ENCODE measurements around the gene PPP1R14C.
"Not testable (repeated sequence)": the region's sequence is repeated elsewhere in the genome, so short reads cannot be mapped to it uniquely, and the experiment has no call there.

PPP1R14C gene, protein sequence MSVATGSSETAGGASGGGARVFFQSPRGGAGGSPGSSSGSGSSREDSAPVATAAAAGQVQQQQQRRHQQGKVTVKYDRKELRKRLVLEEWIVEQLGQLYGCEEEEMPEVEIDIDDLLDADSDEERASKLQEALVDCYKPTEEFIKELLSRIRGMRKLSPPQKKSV

DNA sequence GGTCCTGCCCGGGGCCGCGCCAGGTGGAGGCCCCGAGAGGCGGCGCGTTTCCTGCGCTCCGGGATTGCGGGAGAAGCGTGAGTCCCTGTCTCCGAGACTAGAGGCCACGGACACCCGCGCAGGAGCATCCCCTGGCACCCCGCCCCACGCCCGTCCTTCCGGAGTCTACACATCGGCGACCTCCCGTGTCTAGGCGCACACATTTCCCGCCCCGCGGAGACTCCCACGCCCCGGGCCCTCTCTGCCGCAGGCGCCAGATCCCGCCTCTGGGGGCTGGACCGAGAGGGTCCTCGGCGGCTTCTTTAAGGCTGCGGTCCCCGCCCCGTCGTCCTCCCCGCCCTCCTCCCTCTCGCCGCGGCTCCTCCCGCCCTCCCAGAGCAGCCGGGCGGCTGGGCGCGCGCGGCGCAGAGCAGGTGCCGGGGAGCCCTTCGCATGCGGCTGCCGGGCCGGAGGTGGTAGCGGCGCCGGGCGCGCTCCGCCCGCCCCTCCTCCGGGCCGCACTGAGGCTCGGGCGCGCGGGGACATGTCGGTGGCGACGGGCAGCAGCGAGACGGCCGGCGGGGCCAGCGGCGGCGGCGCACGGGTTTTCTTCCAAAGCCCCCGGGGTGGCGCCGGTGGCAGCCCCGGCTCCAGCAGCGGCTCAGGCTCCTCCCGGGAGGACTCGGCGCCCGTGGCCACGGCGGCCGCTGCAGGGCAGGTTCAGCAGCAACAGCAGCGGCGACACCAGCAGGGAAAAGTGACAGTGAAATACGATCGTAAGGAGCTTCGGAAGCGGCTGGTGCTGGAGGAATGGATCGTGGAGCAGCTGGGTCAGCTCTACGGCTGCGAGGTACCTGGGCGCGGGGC lies at the start of gene PPP1R14C:
TSS of gene PPP1R14C (plus strand) at position 375 of the 846 bp plus-strand sequence. CDS start at position 524, 149 bp downstream.
- DNase-seq = no peak

DNA sequence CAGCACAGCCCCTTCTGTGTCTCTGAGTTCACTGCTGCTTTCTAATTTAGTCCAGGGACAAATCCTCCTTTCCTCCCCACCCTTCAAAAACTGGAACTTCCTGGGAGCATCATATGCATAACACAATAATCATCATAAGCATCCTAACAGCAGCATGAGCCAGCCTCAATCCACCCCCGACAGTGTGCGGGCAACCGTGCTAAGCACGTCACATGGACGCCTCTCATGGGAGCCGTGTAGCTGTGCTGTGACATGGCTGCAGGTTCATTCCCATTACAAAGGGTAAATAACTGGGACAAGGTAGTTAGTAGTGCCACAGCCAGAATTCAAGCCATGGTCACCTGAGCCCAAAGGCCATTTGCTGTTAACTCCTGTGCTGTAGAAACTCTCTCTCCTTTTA lies 49.4 kb upstream of the PPP1R14C start:
- no peak for DNase-seq

DNA sequence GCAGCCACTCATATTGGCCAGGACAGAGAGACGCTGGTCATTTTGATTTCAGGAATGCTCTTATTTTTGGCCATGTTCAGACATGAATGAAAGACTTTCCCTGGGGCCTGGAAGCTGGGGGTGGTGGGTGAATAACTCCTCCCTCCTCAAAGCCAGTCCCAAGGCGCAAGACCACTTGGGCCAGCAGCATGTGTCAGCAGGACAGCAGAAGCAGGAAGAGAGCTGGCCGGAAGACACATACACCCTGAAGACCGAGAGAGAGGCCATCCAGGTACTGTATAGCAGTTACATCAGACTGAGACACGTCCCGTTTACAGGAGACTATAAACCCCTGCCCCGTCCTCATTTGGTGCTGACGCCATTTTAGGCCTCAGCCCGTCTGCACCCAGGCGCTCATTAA lies 44.7 kb upstream of the PPP1R14C start:
- DNase-seq = no peak

DNA sequence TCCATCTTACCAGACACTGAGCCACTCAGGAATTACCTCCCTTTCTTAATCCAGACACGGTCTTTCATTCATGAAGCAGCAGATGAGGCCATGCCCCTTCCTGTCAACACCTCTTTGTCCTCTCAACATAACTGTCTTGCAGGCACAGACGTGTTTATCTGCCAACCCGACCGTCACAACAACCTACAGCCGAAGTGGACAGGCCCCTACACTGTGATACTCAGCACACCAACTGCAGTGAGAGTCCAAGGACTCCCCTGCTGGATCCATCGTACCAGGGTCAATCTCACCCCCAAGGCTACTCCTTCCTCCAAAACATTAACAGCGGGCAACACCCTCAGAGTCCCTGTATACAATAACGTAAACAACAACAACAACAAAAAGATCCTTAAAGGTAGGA lies 43.3 kb upstream of the PPP1R14C start:
- DNase-seq = no peak

DNA sequence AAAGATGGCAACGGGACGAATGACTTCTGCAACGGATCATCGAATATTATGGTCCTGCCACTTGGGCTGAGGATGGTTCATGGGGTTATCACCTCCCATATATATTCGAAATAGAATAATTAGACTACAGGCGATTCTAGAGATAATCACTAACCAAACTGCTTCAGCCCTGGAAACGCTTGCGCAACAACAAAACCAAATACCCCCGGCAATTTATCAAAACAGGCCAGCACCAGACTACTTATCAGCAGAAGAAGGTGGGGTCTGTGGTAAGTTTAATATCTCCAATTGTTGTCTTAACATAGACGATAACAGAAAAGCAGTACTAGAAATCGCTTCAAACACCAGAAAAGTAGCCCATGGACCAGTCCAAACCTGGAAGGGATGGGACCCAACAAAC lies 42.9 kb upstream of the PPP1R14C start:
- no peak for DNase-seq

DNA sequence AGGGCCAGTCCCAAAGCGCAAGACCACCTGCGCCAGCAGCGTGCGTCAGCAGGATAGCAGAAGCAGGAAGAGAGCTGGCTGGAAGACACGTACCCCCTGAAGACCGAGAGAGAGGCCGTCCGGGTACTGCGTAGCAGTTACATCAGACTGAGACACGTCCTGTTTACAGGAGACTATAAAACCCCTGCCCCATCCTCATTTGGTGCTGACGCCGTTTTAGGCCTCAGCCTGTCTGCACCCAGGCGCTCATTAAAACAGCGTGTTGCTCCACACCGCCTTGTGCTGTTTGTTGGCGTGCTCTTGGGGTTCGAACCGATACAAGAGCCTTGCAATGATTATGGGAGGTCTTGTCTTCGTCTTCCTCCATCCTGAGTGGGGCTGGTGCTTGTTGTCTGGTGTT lies 42.1 kb upstream of the PPP1R14C start:
- no peak for DNase-seq

DNA sequence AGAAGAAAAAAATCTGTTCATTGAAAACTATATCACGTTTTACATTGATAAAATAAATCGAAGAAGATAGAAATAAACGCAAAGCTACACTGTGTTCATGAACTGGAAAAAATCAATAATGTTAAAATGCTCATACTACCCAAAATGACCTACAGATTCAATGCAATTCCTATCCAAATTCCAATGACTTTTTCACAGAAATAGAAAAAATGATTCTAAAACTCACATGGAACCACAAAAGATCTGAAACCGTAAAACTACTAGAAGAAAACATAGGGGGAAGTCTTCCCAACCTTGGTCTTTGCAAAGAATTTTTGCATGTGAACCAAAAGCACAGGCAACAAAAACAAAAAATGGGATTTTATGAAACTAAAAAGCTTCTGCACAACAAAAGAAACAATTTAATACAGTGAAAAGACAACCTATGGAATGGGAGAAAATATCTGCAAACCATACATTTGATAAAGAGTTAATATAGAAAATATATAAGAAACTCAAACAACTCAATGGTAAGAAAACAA lies 40.0 kb upstream of the PPP1R14C start:
- no peak for DNase-seq

DNA sequence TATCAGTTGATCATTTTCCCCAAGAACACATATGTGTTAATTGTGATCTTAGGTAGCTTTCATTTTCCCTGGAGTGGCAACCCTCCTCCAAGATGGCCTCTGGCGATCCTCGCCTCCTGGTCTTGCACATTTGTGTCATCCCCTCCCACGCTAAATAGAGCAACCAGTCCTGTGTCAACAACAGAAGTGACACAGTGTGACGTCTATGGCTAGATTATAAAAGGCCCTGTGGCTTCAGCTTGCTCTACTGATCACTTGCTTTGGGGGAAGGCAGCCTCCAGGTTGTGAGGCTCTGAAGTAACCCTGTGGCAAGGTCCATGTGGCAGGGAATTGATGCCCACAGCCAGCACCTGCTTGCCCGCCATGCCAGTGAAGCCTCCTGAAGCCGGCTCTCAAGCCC lies 30.6 kb upstream of the PPP1R14C start:
- no peak for DNase-seq

DNA sequence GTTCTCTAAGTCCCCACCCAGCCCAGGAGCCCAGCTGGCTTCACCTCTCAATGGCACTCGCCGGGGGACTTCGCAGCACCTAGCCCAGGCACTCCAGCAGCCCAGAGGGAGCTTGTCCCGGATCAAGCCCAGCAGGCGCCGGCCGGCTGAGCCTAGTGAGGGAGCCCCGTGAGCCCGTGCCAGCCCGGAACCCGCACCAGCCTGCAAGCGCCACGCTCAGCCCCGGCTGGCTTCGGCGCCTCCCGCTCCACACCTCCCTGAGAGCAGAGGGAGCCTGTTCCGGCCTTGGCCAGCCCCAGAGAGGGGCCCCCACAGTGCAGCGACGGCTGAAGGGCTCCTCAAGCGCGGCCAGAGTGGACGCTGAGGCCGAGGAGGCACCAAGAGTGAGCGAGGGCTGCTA lies 27.1 kb upstream of the PPP1R14C start:
- DNase-seq = no peak

DNA sequence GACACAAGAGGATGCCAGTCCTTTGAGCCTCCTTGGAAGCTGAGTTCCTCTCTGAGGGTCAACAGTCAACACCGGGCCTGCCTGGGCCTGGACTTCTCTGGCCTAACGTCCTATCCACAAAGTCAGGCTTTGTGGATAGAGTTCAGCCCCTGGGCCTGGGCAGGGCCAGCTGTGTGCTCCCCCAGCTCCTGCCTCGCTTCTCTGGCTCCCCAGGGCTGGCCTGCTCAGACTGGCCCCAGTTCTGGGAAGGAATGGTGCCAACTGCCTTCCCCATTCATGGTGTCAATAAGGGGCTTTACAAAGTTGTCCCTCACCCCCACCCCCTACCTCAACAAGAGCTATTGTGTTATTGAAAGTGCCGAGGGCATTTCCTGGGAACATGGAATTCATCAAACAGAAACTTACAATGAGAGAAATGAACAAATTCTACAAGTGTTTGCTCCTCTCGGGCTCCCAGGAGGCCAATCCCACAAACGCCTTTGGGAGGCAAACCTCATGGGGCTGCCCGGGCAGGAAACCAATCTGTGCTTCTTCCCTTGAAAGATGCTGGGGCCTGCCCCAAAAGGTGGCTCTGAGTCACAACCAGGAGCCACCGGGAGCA lies 26.5 kb upstream of the PPP1R14C start:
- no peak for DNase-seq

DNA sequence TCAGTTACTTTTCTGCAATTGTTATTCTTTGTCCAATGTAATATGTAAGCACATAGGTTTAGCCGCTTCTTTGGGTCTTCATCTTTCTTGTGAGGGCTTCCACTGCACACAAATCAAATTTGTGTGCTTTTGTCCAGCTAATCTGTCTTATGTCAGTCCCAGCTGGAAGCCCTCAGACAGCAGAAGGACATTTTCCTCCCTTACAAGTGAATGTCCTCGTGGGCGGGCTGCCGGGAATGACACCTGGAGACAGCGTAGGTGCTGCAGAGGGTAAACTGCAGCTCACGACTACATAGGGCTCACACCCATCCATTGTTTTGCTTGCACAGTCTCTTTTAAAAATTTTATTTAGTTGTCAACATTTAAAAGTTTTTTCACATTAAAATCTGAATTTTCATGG lies 24.6 kb upstream of the PPP1R14C start:
- no peak for DNase-seq

DNA sequence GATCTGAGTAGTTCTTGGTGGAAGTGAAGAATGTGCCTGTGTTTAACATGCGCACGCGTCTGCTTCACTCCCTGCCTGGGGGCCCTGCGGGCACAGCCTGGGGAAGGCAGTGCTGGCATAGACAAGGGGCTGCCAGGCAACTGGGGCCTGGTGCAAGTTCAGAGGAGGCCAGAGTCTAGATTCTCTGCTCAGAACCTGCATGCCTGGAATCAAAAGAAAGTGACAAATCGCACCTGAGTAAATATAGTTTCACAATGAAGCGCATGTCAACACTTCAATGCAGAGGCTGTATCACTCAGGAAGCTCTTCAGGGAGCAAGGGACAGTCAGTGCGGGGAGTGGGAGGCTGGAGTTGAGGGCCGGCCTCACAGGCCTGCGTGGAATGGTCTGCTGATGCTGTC lies 24.2 kb upstream of the PPP1R14C start:
- no peak for DNase-seq

DNA sequence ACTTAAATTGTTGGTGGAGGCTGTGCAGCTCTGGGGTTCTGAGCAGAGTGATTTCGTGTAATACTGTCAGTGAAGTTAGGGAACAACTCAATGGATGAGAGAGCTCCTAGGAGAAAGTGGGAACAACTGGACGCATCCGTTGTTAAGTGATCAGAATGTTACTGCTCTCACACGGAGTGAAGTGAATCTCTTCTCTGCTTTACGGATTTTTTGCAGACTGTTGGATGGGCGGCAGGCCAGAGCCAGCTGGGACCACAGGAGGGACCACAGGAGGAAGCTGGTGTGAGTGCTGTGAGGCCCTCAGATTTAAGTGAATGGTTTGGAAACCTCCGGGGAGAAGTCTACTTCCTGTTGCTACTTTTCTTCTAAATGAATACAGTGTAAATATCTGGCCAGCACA lies 23.7 kb upstream of the PPP1R14C start:
- DNase-seq = no peak

DNA sequence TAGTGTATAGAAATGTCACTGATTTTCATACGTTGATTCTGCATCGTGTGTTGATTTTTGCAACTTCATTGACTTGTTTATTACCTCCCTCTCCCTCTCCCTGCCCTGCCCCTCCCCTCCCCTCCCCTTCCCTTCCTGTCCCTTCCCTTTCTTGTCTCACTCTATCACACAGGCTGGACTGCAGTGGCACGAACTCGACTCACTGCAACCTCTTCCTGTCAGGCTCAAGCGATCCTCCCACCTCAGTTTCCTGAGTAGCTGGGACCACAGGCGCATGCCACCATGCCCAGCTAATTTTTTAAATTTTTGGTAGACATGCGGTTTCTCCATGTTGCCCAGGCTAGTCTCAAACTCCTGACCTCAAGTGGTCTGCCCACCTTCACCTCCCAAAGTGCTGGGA lies 19.2 kb upstream of the PPP1R14C start:
- no peak for DNase-seq

DNA sequence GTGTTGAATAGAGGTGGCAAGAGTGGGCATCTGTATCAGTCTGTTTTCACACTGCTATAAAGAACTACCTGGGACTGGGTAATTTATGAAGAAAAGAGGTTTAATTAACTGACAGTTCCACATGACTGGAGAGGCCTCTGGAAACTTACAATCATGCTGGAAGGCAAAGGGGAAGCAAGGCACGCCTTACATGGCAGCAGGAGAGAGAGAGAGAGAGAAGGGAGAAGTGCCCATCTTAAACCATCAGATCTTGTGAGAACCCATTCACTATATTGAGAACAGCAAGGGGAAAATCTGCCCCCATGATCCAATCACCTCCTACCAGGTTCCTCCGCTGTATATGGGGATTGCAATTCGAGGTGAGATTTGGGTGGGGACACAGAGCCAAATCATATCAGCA lies 18.6 kb upstream of the PPP1R14C start:
- no peak for DNase-seq

DNA sequence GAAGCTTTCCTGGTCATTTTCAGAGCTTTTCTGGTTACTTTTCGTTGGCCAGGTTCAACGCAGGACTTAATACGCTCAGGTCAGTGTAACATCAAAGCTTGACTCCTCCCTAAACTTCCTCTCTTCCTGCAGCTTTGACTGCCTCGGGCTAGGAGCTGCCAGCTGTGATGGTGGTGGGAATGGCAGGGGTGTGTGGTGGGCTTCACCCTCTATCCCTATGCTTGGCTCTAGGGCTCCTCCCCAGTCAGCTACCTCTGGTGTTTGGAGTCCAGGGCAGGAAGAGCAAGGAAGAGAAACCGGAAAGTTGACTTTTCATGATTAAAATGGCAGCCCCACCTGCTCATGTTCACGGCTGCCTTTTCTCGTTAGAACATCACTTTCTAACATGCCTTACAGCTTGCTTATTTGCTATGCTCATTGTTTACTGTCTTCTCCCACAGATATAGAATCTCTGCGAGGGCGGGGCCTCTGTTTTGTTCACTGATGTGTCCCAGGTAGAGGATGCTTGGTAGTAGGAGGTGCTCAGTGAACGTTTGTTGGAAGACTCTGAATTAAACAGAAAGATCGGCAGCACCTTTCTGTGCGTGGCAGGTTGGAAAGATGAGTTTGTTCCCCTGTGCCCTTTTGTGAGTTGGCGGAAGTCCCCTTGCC lies 16.1 kb upstream of the PPP1R14C start:
- no peak for DNase-seq

DNA sequence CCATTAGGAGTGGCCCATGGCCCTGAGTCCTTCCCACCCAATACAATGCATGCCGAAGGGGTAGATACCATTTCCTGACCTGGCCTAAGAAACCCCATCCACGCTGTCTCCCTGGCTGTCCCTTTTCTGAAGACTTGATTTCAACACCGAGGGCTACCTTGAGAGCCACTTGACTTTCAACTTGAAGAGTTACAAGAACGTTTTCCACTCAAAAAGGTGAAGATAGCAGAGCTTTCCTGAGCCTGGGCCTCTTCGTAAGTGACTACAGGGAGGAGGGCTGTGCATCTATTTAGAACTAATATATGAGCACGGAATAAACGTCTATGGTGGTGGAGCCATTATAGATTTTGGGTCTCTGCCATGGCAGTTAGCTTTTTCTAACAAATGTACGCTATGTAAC lies 14.4 kb upstream of the PPP1R14C start:
- DNase-seq = no peak

DNA sequence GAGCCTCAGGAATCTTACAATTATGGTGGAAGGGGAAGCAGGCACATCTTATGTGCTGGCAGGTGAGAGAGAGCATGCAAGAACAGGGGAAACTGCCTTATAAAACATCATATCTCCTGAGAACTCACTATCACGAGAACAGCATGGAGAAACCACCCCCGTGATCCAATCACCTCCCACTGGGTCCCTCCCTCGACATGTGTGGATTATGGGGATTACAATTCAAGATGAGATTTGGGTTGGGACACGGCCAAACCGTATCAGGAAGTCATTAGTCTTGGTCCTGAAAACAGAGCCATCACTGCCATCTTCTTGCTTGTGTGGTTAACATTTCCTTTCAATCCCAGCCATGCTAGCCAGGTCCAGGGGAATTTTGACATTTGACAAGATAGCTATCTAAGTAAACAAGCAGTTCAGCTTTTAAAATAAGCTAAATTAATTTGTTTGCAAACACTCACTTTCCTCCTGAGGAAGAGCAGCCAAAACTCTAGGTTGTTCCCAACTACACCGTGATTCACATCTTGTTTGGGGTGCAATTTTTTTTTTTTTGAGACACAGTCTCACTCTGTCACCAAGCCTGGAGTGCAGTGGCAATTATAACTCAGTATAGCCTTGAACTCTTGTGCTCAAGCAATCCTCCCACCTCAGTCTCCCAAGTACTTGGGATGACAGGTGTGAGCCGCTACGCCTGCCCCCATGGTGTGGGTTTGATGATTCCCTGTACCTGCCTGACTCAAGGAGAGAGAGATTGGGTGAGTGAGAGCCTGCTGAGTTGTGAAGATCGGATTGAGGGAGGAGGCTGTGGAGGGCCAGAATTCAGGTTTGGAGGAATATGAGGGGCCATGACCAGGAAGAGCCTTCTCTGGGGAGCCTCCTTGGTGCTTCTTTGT lies 13.0 kb upstream of the PPP1R14C start:
- no peak for DNase-seq

DNA sequence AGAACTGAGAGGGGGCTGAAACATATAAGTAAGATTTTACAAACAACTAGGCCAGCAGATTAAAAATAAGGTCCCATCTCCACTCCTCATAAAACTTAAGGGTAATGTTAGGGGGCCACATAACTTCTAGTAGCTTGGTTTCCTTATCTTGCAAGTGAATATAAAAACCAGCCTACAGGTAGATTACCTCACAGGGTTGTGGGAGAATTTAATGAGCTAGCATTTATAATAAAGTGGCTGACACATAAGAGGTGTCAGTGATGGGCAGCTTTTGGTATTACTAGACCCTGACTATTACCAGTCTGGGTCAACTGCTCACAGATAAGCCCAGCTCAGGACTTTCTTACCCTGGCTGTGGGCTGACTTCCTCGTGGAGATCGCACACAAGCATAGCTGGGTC lies 9.2 kb upstream of the PPP1R14C start:
- DNase-seq = no peak

DNA sequence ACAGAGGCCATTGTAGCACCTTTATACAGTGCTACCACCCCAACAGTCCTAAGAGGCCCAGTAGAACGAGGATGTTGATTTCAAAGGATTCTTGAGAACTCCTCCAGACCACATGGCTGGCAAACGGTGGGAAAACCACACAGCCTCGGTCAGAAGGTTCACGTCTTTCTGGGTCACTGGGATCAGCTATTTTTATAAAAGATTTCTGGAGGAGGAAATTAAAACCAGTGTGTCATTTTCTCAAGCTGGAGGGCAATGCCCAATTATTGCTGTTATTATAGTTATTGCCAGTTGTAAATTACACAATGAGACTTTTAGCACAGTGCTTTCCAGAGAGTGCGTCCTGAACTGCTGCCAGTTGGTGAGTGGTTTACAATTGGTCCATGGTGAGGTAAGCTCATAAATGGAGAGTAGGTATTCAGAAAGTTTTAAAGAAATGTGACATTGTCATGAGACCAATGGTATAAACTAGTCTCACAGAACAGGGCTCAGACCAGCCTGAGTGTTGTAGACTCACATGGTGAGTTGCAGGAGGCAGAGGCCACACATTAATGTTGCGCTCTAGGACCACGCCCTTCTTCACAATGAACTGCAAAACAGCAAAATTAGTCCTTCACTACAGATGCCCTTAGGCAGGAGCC lies 8.4 kb upstream of the PPP1R14C start:
- no peak for DNase-seq

DNA sequence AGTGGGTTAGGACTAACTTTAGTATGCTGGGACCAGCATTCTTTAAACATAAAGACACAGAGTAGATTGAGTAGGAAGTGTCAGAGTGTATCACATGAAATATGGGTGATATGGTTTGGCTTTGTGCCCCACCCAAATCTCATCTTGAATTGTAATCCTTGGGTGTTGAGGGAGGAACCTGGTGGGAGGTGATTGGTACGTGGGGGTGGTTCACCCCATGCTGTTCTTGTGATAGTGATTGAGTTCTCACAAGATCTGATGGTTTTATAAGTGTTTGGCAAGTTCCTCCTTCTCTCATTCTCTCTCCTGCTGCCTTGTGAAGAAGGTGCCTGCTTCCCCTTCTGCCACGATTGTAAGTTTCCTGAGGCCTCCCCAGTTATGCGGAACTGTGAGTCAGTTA lies 5.1 kb upstream of the PPP1R14C start:
- DNase-seq = not testable (repeated sequence)

DNA sequence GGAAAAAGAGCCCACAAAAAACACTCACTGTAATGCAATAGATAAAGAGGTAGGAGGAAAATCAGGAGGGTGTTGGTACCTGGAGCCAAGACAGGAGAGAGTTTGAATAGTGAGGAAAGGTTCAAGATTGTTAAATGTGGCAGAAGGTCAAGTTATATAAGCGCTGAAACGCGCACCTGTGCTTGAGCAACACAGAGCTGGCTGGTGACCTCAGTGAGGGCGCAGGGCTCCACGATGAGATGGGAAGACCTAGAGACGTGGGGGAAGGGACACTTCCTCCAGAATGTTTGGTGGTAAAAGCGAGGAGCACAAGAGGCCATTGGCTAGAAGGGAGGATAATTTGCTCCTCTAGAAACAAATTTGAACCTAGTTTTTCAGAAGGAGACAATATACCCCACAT lies 4.2 kb upstream of the PPP1R14C start:
- DNase-seq = no peak

All from cortex of kidney (tissue), 1 donor.